Islet of Langerhans (tissue), 1 donor: ENCODE results near the gene ERVW-1.
"Not testable (repeated sequence)": the region's sequence is repeated elsewhere in the genome, so short reads cannot be mapped to it uniquely, and the experiment has no call there.

ENCODE experiments used
- FAIRE-seq: peaks from one replicate; lab custom pipeline; 2011; peaks lifted over from hg19 to GRCh38; lab: Jason Lieb, UNC

Gene ERVW-1, protein sequence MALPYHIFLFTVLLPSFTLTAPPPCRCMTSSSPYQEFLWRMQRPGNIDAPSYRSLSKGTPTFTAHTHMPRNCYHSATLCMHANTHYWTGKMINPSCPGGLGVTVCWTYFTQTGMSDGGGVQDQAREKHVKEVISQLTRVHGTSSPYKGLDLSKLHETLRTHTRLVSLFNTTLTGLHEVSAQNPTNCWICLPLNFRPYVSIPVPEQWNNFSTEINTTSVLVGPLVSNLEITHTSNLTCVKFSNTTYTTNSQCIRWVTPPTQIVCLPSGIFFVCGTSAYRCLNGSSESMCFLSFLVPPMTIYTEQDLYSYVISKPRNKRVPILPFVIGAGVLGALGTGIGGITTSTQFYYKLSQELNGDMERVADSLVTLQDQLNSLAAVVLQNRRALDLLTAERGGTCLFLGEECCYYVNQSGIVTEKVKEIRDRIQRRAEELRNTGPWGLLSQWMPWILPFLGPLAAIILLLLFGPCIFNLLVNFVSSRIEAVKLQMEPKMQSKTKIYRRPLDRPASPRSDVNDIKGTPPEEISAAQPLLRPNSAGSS

DNA sequence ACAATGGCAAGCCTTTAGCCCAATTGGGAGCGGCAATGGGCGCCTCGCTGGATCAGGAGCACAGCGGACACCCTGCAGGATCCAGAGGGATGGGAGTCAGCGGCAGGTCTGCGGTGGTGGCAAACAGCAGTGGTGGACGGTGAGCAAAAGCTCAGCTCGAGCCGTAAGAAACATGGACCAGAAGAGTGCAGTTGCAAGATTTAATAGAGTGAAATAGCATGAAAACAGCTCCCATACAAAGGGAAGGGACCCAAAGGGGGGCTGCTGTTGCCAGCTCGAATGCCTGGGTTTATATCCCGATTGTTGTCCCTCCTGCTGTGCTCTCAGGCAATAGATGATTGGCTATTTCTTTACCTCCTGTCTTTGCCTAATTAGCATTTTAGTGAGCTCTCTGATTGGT lies at the start of gene ERVW-1:
ERVW-1 (minus strand) TSS at position 266 of the 400 bp plus-strand sequence. CDS start 7,565 bp downstream, outside the sequence.
- FAIRE-seq: not testable (repeated sequence)

DNA sequence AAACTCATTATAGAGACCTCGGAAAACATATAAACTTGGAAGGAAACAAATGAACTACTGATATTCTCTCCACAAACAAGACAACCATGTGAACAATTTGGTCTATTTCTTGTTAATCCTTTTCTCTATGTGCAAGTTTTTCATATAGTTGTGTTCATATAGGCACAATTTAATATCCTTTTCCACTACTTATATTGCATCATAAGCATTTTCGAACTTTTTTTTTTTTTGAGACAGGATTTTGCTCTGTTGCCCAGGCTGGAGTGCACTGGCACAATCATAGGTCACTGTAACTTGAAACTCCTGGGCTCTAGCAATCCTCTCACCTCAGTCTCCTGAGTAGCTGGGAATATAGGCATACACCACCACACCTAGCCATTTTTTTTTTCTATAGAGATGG lies 45.4 kb upstream of the ERVW-1 start:
- FAIRE-seq: no peak

DNA sequence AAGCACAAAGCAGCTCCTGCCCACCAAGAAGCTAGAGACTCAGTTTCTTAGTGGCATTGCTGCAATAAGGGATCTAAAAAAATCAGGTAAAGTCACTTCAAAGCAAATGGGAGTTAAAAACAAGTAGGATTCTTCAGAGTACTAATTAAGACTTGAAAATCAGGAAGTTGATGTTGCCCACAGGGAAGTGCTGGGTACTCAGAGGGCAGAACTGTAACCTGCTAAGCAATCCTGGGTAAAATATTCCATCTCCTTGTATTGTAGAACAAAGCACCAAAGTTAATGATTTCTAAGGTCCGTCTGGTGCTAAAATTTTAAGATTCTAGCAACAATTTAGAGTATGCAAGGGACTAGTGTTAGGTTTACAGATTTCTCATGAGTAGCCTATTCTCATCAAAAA lies 42.3 kb upstream of the ERVW-1 start:
- FAIRE-seq: no peak

DNA sequence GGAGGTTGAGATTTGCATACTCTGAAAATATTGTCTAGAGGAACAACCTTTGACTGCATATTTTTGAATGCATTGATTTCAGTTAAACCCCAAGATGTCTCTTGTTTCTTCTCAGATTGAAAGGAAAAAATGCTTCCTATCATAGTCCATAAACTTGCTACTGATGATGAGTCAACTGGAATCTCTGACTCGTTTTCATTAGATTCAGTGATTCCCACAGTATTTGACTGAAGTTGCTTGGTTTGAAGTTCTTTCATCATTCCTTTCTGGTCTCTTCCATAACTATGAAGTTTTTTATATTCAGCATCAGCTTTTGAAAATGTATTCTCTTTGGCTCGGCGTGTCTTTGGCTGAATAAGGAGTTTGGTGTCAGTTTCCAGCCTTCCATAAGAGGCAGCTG lies 39.9 kb upstream of the ERVW-1 start:
- no peak for FAIRE-seq

DNA sequence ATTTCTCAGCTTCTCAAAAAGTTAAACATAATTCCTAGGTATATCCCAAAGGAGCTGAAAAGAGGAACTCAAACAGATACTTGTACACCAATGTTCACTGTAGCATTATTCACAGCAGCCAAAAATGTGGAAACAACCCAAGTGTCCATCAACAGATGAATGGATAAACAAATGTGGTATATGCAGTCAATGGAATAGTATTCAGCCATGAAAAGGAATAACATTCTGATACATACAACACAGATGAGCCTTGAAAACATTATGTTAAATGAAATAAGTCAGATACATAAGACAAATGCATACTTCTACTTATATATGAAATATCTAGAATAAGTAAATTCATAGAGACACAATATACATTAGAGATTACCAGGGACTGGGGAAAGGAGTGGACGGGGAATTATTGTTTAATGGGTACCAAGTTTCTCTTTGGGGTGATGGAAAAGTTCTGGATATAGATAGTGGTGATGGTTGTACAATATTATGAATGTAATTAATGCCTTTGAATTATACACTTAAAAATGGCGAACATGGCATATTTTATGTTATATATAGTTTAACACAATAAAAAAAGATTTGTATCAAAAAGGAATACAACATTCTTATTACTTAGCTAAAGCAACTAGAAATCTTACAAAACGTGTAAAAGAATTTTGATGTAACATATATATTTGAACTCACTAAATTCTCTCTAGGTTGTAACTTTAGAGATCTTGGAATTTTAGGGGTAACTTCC lies 35.6 kb upstream of the ERVW-1 start:
- no peak for FAIRE-seq

DNA sequence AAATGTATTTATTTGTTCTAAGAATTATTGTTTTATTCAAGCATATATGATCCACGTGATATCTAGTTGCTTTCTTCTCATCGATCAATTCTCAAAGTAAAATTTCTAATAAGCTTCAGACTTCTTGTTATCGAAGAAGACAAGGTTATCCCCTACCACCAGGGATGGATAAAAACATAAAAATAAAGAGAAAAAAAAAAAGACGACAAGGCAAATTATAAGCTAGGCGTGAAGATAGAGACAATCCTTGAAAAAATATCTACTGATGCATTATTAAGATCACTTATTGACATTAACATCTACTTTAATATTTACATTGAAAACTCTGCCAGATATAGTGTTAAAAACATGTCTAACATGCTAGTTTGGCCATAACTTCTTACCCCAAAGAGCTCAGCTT lies 31.2 kb upstream of the ERVW-1 start:
- FAIRE-seq: no peak

DNA sequence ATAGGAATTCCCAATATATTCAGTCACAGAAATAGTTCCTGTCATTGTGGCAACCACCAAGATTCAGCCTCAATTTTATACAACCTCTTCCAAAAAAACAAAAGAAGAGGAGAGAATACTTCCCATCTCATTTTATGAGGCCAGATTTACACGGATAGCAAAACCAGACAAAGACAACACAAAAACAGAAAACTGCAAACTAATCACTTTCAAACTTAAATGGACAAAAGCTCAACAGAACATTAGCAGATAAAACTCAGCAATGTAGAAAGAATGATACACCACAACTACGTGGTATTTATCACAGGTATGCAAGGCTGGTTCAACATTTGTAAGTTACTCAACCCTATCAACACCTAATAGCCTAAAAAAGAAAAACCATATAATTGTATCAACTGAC lies 28.6 kb upstream of the ERVW-1 start:
- no peak for FAIRE-seq

DNA sequence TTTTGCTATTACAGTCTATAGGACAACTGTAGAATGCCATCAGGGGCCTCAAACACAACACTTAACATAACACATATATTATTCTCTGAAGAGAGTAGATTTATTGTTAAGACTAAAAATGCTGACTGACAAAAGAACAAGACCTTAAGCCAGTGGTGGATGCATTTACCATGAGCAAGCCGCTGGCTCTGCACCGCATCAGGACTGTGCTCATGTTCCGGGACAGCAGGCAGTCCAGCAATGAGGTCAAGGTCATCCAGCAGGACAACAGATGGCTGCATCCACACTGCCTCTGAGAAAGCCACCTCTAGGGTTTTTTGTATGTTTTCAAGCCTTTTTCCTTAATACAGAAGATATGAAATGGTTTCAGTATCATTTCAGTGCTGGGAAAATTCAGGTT lies 26.8 kb upstream of the ERVW-1 start:
- no peak for FAIRE-seq

DNA sequence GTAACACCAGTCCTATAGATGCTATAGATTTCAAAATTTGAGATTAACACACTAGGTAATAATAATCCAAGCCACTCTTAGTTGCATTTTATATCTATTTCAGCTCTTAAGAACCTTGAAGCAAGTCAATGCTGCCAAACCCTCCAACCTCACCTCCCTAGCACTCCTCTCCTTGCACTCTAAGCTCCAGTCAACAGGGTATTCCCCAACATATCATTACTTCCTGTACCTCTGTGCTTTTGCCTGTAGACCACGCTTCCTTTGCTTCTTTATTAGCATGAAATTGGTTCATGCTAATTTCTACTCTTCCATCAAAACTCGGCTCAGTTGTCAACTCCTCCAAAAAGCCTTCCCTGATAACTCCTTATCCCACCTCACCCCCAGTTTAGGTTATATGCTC lies 26.0 kb upstream of the ERVW-1 start:
- FAIRE-seq: no peak

DNA sequence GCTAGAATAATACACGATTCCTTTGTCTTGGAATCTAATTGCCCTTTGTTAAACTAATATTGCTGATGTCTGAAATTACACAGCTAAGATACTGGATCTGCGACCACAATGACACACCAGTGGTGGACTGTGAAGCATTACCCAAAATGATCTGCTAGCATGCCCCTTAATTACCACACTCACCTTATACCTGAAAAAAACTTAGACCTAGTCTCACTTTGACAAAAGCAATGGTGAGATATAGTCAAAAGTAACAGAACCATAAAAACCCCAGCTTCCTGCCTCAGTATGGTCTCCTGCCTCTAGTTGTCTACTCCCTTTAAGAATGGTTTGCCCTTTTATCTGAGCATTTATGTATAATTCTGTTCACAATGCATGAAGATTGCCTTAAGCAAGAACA lies 20.8 kb upstream of the ERVW-1 start:
- FAIRE-seq: no peak

DNA sequence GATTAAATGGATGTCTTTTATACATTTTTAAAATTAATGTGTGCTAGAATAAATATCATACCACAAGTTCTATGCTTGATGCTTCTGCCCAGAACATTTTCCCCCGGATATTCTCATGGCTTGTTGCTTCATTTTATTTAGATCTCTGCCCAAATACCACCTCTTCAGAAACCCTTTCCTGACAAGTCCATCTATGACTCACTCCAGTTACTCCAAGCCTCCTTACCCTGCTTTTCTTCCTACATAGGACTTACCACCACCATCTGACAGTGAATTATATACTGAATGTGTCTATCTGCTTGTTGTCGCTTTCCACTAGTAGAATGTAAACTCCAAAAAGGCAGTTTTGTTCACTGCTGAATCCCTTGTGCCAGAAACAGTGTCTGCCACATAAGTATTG lies 19.1 kb upstream of the ERVW-1 start:
- no peak for FAIRE-seq

DNA sequence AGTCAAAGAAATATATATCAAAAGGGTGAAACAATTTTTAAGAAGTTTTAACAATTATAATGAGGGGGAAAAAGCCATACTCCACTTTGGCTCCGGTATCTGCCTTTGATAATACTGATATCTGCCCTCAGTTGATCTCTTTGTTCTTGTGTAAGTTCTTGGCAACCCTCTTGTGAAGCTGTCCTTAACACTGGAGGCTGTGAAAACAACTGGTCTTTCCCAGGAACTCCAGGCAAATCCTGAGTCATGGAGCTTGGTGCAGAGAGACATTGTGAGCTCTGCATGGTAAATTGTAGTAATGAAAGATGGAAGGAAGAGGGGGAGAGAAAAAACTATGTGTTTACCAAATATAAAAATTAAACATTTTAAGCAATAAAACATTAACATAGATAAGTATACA lies 11.9 kb upstream of the ERVW-1 start:
- FAIRE-seq: no peak

DNA sequence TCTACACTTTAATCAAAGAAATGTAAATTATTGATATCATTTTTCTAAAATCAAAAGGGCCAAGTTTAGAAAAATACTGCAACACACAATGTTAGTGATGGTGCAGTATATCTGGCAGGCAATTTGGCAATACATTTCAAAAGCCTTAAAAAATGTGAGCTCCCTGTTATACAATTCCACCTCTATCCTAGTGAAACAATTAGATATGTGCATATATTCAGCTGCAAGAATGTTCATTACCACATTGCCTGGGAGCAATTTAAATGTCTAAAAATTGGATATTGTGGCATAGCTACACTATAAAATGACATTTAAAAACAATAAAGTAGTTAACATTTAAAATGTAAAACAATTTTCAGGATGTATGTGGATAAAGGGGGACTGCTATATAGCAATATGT lies 10.1 kb upstream of the ERVW-1 start:
- FAIRE-seq: no peak

DNA sequence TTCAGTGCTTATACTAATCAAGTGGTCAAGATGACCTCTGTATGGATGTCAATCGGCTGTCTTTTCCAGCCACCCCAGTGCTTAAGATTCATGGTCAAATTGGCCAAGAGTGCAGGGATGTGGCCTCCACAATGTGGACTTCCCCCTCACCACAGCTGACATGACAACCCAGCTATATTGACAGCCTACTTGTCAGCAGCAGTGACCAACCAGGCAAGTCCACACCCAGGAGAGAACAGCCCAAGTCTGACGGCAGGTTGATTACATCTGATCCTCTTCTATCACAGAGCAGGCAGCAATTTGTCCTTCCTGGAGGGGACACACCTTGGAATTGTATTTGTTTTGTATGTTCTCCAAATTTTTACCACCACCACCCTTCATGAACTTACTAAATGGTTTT lies 8.2 kb upstream of the ERVW-1 start:
- no peak for FAIRE-seq

DNA sequence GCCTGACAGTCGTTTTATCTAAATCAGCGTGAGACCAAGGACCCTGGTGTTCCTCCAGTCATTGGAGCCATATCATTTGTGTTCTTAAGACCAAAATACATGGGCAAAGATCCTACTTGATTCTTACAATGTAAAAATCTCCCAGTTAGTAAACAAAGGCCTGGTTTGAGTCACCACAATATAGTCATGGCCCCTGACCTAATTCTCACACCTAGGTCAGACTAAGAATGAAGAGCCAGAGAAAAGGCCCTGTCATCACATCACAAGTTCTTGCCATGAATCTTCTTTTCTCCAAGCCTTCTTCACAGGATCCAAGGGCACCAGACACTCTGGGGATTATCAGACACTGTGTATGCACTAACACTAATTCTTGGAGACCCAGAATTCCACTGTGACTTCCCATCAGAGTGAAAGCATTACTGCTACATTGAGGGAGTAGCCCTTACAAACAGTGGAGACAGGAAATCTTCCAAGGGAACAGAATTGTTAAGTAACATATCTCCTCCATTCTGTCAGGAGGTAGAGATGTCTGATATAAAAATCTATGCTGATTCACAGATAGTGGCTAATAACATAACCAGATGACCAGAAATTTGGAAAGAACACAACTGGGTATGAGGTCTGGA lies 7.6 kb upstream of the ERVW-1 start:
- no peak for FAIRE-seq

DNA sequence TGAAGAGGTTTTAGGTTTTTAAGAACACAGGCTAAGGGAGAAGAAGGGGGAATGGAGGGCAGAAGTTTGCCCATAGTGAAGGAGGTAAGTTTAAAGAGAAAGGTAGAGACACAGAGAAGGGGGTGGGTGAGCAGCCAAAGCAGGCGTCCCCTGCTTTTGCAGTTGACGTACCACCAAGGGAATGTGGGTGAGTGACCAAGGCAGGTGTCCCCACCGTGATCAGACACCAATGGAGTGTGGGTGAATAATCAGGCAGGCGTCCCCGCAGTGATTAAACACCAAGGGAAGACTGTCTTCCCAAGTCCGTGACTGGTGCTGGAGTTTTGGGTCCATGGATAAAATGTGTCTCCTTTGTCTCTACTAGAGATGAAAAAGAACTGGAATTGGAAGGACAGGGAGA lies 6.5 kb upstream of the ERVW-1 start:
- FAIRE-seq: not testable (repeated sequence)

DNA sequence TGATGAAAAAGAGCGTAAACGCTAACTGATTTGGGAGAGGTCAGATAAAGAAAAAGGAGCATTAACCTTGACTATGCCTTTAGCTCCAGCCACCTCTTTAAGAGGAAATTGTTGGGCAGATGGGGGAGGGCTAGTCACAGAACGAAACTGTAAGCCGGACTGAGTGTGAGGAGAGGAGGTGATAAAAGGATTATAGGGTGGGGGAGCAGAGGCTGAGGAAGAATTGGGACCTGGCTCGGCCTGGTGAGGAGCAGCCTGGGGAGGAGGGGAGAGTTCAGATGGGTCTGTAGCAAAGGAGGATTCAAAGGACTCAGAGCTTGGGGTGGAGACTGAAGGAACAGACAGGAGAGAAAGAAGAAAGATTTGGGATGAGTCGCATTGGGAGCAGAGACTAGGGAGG lies 5.9 kb upstream of the ERVW-1 start:
- FAIRE-seq: not testable (repeated sequence)

DNA sequence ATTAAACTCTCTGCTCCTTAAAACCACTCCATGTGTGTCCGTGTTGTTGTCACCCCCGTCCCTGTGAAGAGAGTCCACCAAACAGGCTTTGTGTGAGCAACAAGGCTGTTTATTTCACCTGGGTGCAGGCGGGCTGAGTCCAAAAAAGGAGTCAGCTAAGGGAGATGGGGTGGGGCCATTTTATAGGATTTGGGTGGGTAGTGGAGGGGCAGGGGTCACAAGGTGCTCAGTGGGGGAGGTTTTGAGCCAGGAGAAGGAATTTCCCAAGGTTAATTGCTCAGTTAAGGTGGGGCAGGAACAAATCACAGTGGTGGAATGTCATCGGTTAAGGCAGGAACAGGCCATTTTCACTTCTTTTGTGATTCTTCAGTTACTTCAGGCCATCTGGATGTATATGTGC lies 1.4 kb upstream of the ERVW-1 start:
- not testable (repeated sequence) for FAIRE-seq

DNA sequence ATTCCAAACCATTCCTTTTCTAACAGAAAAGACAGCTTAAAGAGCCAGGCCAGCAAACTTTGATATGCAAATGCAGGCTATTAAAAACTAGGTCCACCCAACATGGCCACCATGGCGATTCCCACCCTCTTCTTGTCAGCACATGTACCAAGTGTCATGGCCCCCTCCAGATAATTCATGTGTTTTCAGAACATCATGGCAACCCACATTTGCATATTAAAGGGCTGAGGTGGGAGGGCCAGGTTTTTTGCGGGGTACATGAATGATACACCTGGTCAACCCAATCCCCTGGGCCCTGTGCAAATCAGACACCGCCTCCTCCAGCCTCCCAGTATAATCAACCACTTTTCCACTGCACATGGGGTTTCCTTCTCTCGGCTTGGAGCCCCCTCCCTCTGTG lies 965 bp upstream of the ERVW-1 start:
- no peak for FAIRE-seq

DNA sequence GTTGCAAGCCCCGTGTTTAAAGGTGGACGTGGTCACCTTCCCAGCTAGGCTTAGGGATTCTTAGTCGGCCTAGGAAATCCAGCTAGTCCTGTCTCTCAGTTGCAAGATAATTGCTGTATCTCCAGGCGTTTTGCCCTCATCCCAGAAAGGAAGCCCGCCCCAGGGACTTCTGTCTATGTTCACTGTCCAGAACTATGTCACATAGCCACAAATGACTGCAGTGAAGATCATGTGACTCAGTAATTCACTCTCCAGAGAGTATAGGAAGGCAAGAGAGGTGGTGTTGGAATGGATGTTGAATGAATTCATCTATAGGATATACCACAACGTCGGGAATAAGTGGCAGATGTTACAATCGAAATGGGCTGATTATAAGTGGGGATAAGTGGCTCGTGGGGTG lies 349 bp upstream of the ERVW-1 start:
- no peak for FAIRE-seq

DNA sequence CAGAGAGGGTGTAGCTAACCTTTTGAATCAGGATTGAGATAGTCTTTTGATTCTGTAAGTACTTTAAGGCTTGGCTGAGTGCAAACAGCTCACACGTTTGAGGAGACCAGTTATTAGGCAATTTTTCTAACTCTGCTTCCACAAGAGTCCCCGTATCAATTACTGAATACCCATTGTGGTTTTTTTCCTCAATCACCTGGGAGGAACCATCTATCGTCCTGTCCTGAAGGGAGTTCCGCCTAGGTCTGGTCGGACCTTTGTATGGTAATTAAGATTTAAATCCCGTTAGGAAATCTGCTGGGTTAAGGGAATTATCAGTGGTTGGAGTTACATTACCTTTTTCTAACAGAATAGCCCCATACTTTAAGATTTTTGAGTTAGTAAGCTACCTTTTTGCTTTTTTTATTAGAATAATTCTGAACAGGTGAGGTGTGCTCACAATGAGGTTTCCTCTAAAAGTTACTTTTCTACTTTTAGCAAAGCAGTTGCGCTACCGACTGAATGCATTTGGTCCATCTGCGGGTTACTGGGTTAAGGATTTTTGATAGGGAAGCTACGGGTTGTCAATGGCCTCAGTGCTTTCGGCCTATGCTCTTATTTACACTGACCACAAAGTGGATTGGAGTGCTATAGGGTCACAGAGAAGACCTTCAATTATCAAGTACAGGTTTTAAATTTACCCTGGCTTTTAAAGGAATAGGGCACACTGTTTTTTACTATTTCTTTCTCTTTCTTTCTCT lies 1.7 kb downstream of the ERVW-1 start:
- FAIRE-seq: not testable (repeated sequence)

DNA sequence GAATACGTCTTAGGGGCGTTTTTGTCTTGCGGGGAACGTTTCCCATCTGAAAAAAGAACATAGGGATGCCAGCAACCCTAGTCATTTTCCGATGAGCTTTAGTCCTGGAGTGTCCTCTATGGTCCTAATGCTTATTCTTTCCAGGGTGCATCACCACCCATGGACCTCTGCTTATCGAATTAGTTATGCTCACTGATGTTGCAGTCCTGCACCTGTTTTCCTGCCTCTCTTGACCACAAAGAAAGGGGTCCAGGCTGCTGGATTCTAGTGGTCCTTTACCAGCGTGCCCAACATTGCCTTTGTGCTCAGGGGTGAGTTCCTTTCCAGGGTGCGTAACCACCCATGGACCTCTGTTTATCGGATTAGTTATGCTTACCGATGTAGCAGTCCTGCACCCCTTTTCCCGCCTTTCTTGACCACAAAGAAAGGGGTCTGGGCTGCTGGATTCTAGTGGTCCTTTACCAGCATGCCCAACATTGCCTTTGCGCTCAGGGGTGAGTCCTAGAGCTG lies 2.4 kb downstream of the ERVW-1 start:
- not testable (repeated sequence) for FAIRE-seq
